GM18868 (cell line): ENCODE results near the gene BAIAP2L2.
"Not testable (repeated sequence)": the region's sequence is repeated elsewhere in the genome, so short reads cannot be mapped to it uniquely, and the experiment has no call there.

Source experiments
- ATAC-seq: cut with Tn5 transposase; IDR thresholded peaks from one replicate; pipeline ENCODE4 v1.9.1; 2021; ENCODE audit warnings: mild to moderate bottlenecking, moderate library complexity; ENCODE audit not compliant: unreplicated experiment

The BAIAP2L2 gene

DNA sequence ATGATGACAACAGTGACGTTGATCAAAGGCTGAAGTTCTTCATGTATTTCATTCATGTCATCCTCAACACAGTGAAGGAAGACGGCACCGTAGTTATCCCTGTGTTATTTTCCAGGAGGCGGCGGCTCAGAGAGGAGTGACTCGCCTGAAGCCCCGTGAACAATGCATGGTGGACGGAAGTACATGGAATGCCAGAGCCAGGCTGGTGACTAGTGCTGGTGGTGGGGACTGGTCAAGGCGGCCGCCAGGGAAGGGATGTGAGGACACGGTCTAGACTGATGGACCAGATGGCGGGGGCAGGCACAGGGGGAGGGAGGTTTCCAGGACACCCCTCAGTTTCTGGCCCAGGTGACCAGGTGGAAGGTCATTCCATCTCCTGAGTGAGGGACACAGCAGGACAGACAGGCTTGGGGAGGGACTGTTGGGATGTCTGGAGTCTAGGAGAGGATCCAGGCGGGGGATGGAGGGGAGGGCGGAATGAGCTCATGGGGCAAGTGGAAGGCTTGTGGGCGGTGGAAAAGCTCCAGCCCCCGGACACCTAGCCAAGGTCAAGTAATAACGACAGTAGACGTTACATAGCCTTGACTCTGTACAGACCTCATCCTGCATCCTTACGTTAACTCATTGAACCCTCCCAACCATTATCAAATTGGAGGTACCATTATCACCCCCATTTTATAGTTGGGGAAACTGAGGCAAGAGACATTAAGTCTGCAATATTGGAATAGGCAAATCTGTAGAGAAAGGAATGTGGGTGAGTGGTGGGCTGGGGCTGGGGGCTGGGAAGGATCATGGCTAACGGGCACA is 69.3 kb downstream of the BAIAP2L2 start:
- no peak for ATAC-seq

DNA sequence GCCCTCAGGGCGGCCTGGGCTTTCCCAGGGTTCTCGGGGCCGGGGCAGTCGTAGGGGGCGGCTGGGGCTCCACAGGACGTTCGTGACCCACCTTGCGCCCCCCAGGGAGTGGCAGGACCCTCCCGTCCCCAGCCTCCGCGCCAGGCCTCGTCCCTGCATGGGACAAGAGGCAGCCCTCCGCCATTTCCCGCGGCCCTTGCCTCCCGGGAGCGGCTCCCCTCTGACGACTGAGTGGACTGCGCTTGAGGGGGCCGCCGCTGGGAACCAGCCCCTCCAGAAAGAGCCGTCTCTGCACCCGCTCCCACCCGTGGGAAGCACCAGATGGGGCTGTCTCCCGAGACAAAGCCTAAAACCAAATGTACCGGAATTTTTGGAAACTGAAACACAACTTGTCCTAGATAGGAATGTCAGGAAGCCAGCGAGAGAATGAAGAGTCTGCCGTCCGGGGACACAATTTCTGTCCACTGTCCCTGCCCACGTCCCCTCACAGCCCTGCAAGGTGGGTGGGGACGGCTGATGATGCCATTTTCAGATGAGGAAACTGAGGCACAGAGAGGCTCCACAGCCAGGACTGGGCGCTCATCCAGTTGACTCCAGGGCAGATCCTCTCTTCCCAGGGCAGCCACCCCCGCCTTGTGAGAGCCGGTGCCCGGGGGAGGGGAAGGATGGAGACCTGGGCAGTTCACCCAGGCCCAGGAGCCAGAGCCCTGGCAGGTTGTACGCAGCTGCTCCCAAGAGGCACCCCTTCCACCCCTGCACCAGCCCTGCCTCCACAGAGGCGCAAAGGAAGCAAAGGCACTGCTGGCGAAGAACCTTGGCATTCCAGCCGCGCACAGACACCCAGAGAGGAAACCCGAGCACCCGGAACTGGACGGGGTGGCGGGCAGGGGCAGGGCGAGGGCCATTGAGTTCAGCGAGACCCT is 71.3 kb downstream of the BAIAP2L2 start:
- no peak for ATAC-seq

DNA sequence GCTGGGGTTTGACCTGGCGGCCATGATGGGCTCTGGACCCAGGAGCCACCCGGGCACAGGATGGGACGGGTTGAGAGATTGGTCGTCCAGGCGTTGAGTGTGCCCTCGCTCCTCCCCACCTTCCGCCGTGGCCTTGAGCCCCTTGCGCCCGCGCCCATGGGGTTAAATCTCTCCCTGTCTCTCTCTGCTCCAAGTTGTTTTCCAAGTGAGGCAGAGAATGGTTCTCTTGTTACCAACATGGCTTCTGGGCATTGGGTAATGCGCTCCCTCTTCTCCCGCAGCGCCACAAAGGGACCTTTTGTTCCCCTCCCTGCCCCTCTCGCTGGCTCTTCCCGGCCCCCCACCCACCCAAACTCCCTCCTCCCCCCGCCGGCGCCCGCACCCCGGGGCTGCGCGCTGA is 72.1 kb downstream of the BAIAP2L2 start:
- no peak for ATAC-seq

DNA sequence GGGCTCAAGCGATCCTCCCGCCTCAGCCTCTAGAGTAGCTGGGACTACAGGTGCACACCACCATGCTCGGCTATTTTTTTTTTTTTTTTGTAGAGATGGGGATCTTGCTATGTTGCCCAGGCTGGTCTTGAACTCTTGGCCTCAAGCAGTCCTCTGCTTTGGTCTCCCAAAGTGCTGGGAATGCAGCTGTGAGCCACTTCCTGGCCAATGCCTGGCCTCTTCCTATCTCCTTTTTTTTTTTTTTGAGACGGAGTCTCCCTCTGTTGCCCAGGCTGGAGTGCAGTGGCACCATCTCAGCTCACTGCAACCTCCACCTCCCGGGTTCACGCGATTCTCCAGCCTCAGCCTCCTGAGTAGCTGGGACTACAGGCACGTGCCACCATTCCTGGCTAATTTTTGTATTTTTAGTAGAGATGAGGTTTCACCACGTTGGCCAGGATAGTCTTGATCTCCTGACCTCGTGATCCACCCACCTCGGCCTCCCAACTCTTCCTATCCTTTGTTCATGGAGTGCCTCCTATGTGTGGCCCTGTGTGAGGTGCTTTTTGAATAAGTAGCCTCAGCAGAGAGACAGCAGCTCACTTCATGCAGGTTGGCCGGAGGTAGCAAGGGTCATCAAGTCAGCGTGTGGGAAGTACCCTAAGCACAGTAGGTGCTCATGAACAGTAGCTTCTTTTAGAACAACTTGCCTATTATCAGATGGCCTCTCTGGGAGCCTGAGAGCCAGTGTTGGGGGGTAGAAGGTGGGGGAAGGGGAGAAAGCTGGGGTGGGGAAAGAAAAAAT is 72.9 kb downstream of the BAIAP2L2 start:
- ATAC-seq: not testable (repeated sequence)

DNA sequence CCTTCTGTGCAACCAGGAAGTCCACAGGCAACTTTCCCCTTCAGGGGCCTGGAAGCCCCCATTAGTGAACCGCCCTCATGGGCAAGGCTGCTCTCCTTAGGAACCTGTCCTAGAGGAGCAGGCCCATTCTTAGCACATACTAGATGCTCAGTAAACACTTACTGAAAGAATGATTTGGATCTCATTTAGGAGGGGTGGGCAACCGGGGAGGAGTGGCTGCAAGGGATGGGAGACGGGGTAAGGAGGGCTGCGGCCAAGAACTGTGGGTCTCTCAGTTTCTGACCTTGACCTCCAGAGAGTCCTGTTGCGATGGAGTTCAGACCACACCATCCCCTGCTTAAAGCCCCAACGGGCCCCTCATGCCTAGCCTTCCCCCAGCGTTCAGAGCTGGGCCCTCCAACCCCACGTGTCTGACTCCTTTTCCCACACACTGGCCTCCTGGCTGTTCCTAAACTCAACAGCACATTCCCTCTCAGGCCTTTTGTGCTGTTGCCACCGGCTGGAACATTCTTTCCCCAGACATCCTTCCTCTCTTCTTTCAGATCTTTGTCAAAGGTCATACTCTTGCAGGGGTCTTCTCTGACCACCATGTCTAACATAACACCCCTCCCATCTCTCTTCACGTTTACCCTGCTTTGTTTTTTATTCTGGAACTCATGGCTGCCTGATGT is 74.0 kb downstream of the BAIAP2L2 start:
- no peak for ATAC-seq

DNA sequence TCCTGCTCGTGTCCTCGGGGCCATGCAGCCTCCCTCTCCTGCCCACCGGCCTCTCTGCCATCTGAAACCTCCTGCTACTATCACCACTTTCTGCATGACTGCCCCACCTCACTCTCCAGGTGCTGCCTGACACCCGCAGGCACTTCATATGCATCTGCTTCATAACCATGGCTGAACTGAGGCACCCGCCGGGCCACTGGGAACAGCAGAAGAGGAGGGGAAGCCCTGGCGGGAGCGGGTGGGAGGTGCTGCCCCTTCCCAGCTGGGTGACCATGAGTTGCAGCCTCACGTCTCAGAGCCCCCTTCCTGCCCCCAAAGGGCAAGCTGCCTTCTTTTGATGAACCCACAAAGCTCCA is 75.0 kb downstream of the BAIAP2L2 start:
- ATAC-seq: no peak
